Measurements from ENCODE around the gene FBXL13.

The FBXL13 gene

GRCh38 chr7:102933763-102934162 lies 140.8 kb downstream of the FBXL13 start:
- in situ Hi-C loops (cut with HindIII; ENCODE audit: low pct_ligation_motif_present, low sequenced_read_pairs), result no loop called here
- Histone ChIP-seq H3K27me3 (replicated peaks) (no peaks in the 10 kb centered on the region), H3K36me3 (replicated peaks) (peaks cover 35% of the 10 kb centered on the region), H3K27ac (peak overlapping the region; percentile 85), H3K4me3 (ENCODE audit: low read depth, low read length) (no peak overlapping the region)
- DNase-seq, result peak; percentile 87
- no peak for TF ChIP-seq CTCF (IDR thresholded peaks at IDR 0.05; ENCODE audit: low read depth, low read length, missing control alignments)

- H3K36me3 ChIP-seq (replicated peaks), result peaks cover 32% of the 10 kb centered on the region
- no peak overlapping the region for H3K27ac ChIP-seq
- in situ Hi-C loops (cut with HindIII; ENCODE audit: low pct_ligation_motif_present, low sequenced_read_pairs), result no loop called here
- no peaks in the 10 kb centered on the region for H3K27me3 ChIP-seq (replicated peaks)
- no peak overlapping the region for H3K4me3 ChIP-seq (ENCODE audit: low read depth, low read length)
- no peak for DNase-seq
- no peak for TF ChIP-seq CTCF (IDR thresholded peaks at IDR 0.05; ENCODE audit: low read depth, low read length, missing control alignments)
Measured at GRCh38 chr7:102931757-102932156, 142.8 kb downstream of the FBXL13 start.

DNA sequence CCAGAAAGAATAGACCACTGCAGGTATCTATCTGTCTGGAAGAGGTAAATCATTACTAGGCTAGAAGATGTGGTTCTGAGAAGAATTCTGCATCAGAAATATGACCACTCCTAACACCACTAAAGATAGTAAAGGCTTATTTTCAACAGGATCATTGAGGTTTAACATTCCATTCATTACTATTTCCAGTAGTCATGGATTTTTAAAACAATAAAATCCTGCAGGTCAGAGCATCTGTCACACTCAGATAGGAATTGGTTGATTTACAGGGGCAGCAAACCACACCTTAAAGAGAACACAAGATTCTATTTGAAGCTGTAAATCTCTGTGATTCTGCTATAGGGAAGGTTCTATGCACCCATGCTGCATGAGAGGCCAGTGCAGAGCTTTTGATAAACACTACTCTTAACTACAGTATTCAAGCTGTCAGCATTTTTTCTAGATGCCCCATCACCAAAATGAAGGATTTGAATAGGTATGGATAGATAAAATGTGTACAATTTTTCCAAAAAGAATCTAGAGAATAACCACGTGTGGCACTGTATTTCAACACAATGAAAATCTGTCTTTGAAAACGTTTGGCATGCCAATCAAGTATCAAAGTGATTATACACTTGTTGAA lies 147.2 kb downstream of the FBXL13 start:
- in situ Hi-C loops (cut with HindIII; ENCODE audit: low pct_ligation_motif_present, low sequenced_read_pairs), result no loop called here
- H3K27me3 ChIP-seq (replicated peaks), result no peaks in the 10 kb centered on the region
- TF ChIP-seq CTCF (IDR thresholded peaks at IDR 0.05; ENCODE audit: low read depth, low read length, missing control alignments), result no peak
- peaks cover 12% of the 10 kb centered on the region for H3K36me3 ChIP-seq (replicated peaks)
- peak overlapping the region; percentile 58 for H3K27ac ChIP-seq
- DNase-seq, result no peak
- no peak overlapping the region for H3K4me3 ChIP-seq (ENCODE audit: low read depth, low read length)

- no peak for TF ChIP-seq CTCF (IDR thresholded peaks at IDR 0.05; ENCODE audit: low read depth, low read length, missing control alignments)
- peak overlapping the region; percentile 58 for H3K27ac ChIP-seq
- no peak for DNase-seq
- in situ Hi-C loops (cut with HindIII; ENCODE audit: low pct_ligation_motif_present, low sequenced_read_pairs), result no loop called here
- H3K27me3 ChIP-seq (replicated peaks), result no peaks in the 10 kb centered on the region
- peaks cover 13% of the 10 kb centered on the region for H3K36me3 ChIP-seq (replicated peaks)
- H3K4me3 ChIP-seq (ENCODE audit: low read depth, low read length), result no peak overlapping the region
Measured at GRCh38 chr7:102926783-102927140, 147.8 kb downstream of the FBXL13 start.

GRCh38 chr7:102925976-102926782 lies 148.4 kb downstream of the FBXL13 start:
- no peaks in the 10 kb centered on the region for H3K27me3 ChIP-seq (replicated peaks)
- no peak for TF ChIP-seq CTCF (IDR thresholded peaks at IDR 0.05; ENCODE audit: low read depth, low read length, missing control alignments)
- peak overlapping the region; percentile 58 for H3K27ac ChIP-seq
- peaks cover 14% of the 10 kb centered on the region for H3K36me3 ChIP-seq (replicated peaks)
- in situ Hi-C loops (cut with HindIII; ENCODE audit: low pct_ligation_motif_present, low sequenced_read_pairs), result no loop called here
- DNase-seq, result peak; percentile 14
- no peak overlapping the region for H3K4me3 ChIP-seq (ENCODE audit: low read depth, low read length)

Data from brain microvascular endothelial cell (primary cell).